HepG2 (cell line): ENCODE data around the gene YEATS4. TPM values are rescaled to one million over a fixed set of nuclear protein-coding genes. Genes with fewer than 3 reads are reported as not detected.

ENCODE experiments used
- ARNTL ChIP-seq: sonication (generic); formaldehyde crosslinking; IDR thresholded peaks from 2 replicates; pipeline ENCODE4 v1.4.0; 2020; ENCODE audit warnings: mild to moderate bottlenecking, missing genetic modification reagents
- ATF1 ChIP-seq: IDR thresholded peaks from 2 replicates; pipeline ENCODE4 v1.6.1; 2016; ENCODE audit warnings: mild to moderate bottlenecking, control low read depth
- ATF3 ChIP-seq: sonication (generic); formaldehyde crosslinking; IDR thresholded peaks from 2 replicates; pipeline ENCODE4 v1.4.0; 2020; ENCODE audit warnings: missing genetic modification reagents
- E2F1 ChIP-seq: sonication (generic); formaldehyde crosslinking; IDR thresholded peaks from 2 replicates; pipeline ENCODE4 v1.5.0; 2020; ENCODE audit warnings: missing genetic modification reagents
- FOSL1 ChIP-seq: sonication (generic); formaldehyde crosslinking; IDR thresholded peaks from 2 replicates; pipeline ENCODE4 v1.9.0; 2021; ENCODE audit warnings: missing genetic modification reagents, borderline replicate concordance
- HMGA1 ChIP-seq: sonication (generic); formaldehyde crosslinking; conservative IDR thresholded peaks from 2 replicates; pipeline ENCODE4 v1.4.0; 2020; ENCODE audit warnings: missing genetic modification reagents
- HNRNPK ChIP-seq: fragments of 200-400 bp; formaldehyde crosslinking; IDR thresholded peaks from 2 replicates; pipeline ENCODE4 v1.6.1; 2018; ENCODE audit warnings: low read length, low read depth, moderate library complexity, mild to moderate bottlenecking; ENCODE audit not compliant: poor library complexity, severe bottlenecking
- KAT8 ChIP-seq: IDR thresholded peaks from 2 replicates; pipeline ENCODE4 v1.6.1; 2016; ENCODE audit warnings: missing genetic modification reagents, missing compliant biosample characterization
- MYC ChIP-seq: sonication (generic); formaldehyde crosslinking; IDR thresholded peaks from 2 replicates; pipeline ENCODE4 v1.9.0; 2021; ENCODE audit warnings: missing genetic modification reagents, borderline replicate concordance
- NBN ChIP-seq: fragments of 450-650 bp; conservative IDR thresholded peaks from 2 replicates; pipeline ENCODE4 v1.6.1; 2017
- NFATC3 ChIP-seq: sonication (generic); formaldehyde crosslinking; IDR thresholded peaks from 2 replicates; pipeline ENCODE4 v1.5.1; 2020; ENCODE audit warnings: mild to moderate bottlenecking, missing genetic modification reagents
- NR2F2 ChIP-seq: IDR thresholded peaks from 2 replicates; pipeline ENCODE4 v1.6.1; 2012; ENCODE audit warnings: low read depth, inconsistent platforms, borderline replicate concordance
- RARG ChIP-seq: sonication (generic); formaldehyde crosslinking; IDR thresholded peaks from 2 replicates; pipeline ENCODE4 v1.4.0; 2020; ENCODE audit warnings: low read depth, mild to moderate bottlenecking, missing genetic modification reagents
- RFX3 ChIP-seq: IDR thresholded peaks from 2 replicates; pipeline ENCODE4 v1.6.1; 2016; ENCODE audit warnings: missing biosample characterization, missing genetic modification reagents
- RFX5 ChIP-seq: IDR thresholded peaks from 2 replicates; pipeline ENCODE4 v1.6.1; 2011; ENCODE audit warnings: low read depth, low read length, improper control_type of control experiment
- SETDB1 ChIP-seq: sonication (generic); formaldehyde crosslinking; IDR thresholded peaks from 2 replicates; pipeline ENCODE4 v1.5.1; 2020; ENCODE audit warnings: missing genetic modification reagents, mild to moderate bottlenecking, borderline replicate concordance
- SIN3A ChIP-seq: IDR thresholded peaks from 2 replicates; pipeline ENCODE4 v1.6.1; 2011; ENCODE audit warnings: low read depth, mild to moderate bottlenecking, control low read depth, low read length, borderline replicate concordance
- ZKSCAN1 ChIP-seq: fragments of 150-350 bp; IDR thresholded peaks from 2 replicates; pipeline ENCODE4 v1.6.1; 2014; ENCODE audit warnings: low read length
- ZKSCAN8 ChIP-seq: IDR thresholded peaks from 2 replicates; pipeline ENCODE4 v1.6.1; 2016; ENCODE audit warnings: borderline replicate concordance, missing genetic modification reagents, missing compliant biosample characterization
- ZNF280D ChIP-seq: sonication (generic); formaldehyde crosslinking; IDR thresholded peaks from 2 replicates; pipeline ENCODE4 v1.5.1; 2020; ENCODE audit warnings: mild to moderate bottlenecking, missing genetic modification reagents
- ZNF367 ChIP-seq: sonication (generic); formaldehyde crosslinking; IDR thresholded peaks from 2 replicates; pipeline ENCODE4 v1.4.0; 2020; ENCODE audit warnings: missing genetic modification reagents, borderline replicate concordance
- ZNF660 ChIP-seq: sonication (generic); formaldehyde crosslinking; IDR thresholded peaks from 2 replicates; pipeline ENCODE4 v1.5.1; 2020; ENCODE audit warnings: mild to moderate bottlenecking, low read depth, missing genetic modification reagents, borderline replicate concordance
- ZNF7 ChIP-seq: IDR thresholded peaks from 2 replicates; pipeline ENCODE4 v1.6.1; 2016; ENCODE audit warnings: missing biosample characterization, missing genetic modification reagents
- ZNF800 ChIP-seq: sonication (generic); formaldehyde crosslinking; IDR thresholded peaks from 2 replicates; pipeline ENCODE4 v1.4.0; 2020; ENCODE audit warnings: missing genetic modification reagents
- polyA plus RNA-seq, 8 experiments: library from polyadenylated mRNA; depleted of rRNA in 3 of 8; stranded (reverse) in 7 of 8; unstranded in 1 of 8; fragments of >200 nt; fragmentation: Illumina TruSeq in 4 of 8; extraction: Trizol in 4 of 8; gene quantifications; 2 replicates each; pipeline versions ENCODE4 v1.2.1 to v1.2.3, GENCODE V29; 2011 to 2016; ENCODE audit warnings: low read depth in 4 of 8, missing spikeins in 1 of 8, mixed read lengths in 1 of 8; ENCODE audit not compliant: insufficient read depth in 1 of 8
- total RNA-seq, 5 experiments: library from RNA; depleted of rRNA; stranded (reverse); fragments of >200 nt; fragmentation: Illumina TruSeq; extraction: Trizol; gene quantifications; 2 replicates each; pipeline ENCODE4 v1.2.3, GENCODE V29; 2016; ENCODE audit warnings: low read depth in 1 of 5

The YEATS4 gene
- total and polyA plus RNA-seq, 2 of the 13 experiments (the other 11 are each of a cell fraction or from before 2014, with no cell fraction given), result 16.8 to 45.0 TPM

- TF ChIP-seq ARNTL (peak; percentile 70; the same call in 1 of the 2 replicates), ZNF660 (CRISPR knock-in tag) (no peak), ZKSCAN8 (peak; percentile 42; the same call in 1 of the 2 replicates), KAT8 (peak; percentile 79), E2F1 (CRISPR knock-in tag) (no peak; the same call in 1 of the 2 replicates), NR2F2 (peak; percentile 86), NFATC3 (CRISPR knock-in tag) (no peak), ZNF367 (no peak), HMGA1 (CRISPR knock-in tag) (no peak), ZNF800 (CRISPR knock-in tag) (0 out of 2 replicates have a peak, but pooled peaks have one; percentile 2), NBN (no peak), ATF1 (CRISPR knock-in tag) (peak; percentile 25; the same call in 1 of the 2 replicates), RARG (CRISPR knock-in tag) (no peak), ATF3 (CRISPR knock-in tag) (peak; percentile 42; the same call in 1 of the 2 replicates), SETDB1 (CRISPR knock-in tag) (no peak), RFX5 (no peak), ZKSCAN1 (no peak), RFX3 (CRISPR knock-in tag) (peak; percentile 27; the same call in 1 of the 2 replicates), ZNF7 (CRISPR knock-in tag) (no peak), ZNF280D (CRISPR knock-in tag) (peak; percentile 52; the same call in 1 of the 2 replicates), MYC (CRISPR knock-in tag) (no peak), FOSL1 (CRISPR knock-in tag) (peak; percentile 12; the same call in 1 of the 2 replicates), SIN3A (peak; percentile 68; the same call in 1 of the 2 replicates), HNRNPK (no peak)
Observed at GRCh38 chr12:69348162-69348938, 11.2 kb upstream of the YEATS4 start, which contains the start of gene LYZ (continued).
